HepG2 (cell line): ENCODE data around the gene NHERF2. TPM values are rescaled to one million over a fixed set of nuclear protein-coding genes. Genes with fewer than 3 reads are reported as not detected.

Source experiments
- ARNTL ChIP-seq: sonication (generic); formaldehyde crosslinking; IDR thresholded peaks from 2 replicates; pipeline ENCODE4 v1.4.0; 2020; ENCODE audit warnings: mild to moderate bottlenecking, missing genetic modification reagents
- CCDC6 ChIP-seq: sonication (generic); formaldehyde crosslinking; IDR thresholded peaks from 2 replicates; pipeline ENCODE4 v1.8.1; 2022; ENCODE audit warnings: mild to moderate bottlenecking, missing genetic modification reagents, moderate library complexity
- ELF3 ChIP-seq: IDR thresholded peaks from 2 replicates; pipeline ENCODE4 v1.6.1; 2016; ENCODE audit warnings: missing genetic modification reagents, missing compliant biosample characterization
- KLF12 ChIP-seq: sonication (generic); formaldehyde crosslinking; IDR thresholded peaks from 2 replicates; pipeline ENCODE4 v1.4.0; 2020; ENCODE audit warnings: missing genetic modification reagents, borderline replicate concordance
- KLF16 ChIP-seq, 2 experiments: sonication (generic) in 1 of 2; formaldehyde crosslinking in 1 of 2; IDR thresholded peaks; 2 replicates each; pipeline versions ENCODE4 v1.6.1 to v1.8.0; 2016 to 2023; ENCODE audit warnings: missing genetic modification reagents in 2 of 2, missing compliant biosample characterization in 1 of 2
- LCORL ChIP-seq, 2 experiments: fragments of 450-650 bp in 1 of 2; sonication (generic) in 1 of 2; formaldehyde crosslinking in 1 of 2; IDR thresholded peaks; 2 replicates each; pipeline versions ENCODE4 v1.5.0 to v1.6.1; 2017 to 2020; ENCODE audit warnings: antibody characterized with exemption in 1 of 2, missing genetic modification reagents in 1 of 2
- MAF1 ChIP-seq: sonication (generic); formaldehyde crosslinking; IDR thresholded peaks from 2 replicates; pipeline ENCODE4 v1.5.0; 2020; ENCODE audit warnings: missing genetic modification reagents, borderline replicate concordance
- MTA1 ChIP-seq: sonication (generic); formaldehyde crosslinking; IDR thresholded peaks from 2 replicates; pipeline ENCODE4 v1.4.0; 2020; ENCODE audit warnings: missing genetic modification reagents, mild to moderate bottlenecking, borderline replicate concordance
- NONO ChIP-seq, 2 experiments: fragments of 450-650 bp in 1 of 2; sonication (generic) in 1 of 2; formaldehyde crosslinking in 1 of 2; IDR thresholded peaks in 1 of 2; conservative IDR thresholded peaks in 1 of 2; 2 replicates each; pipeline versions ENCODE4 v1.6.1 to v1.8.0; 2017 to 2022; ENCODE audit warnings: mild to moderate bottlenecking in 1 of 2, missing genetic modification reagents in 1 of 2, moderate library complexity in 1 of 2
- PAWR ChIP-seq: sonication (generic); formaldehyde crosslinking; IDR thresholded peaks from 2 replicates; pipeline ENCODE4 v1.4.0; 2020; ENCODE audit warnings: missing genetic modification reagents, mild to moderate bottlenecking, borderline replicate concordance
- PHB2 ChIP-seq: fragments of 450-650 bp; IDR thresholded peaks from 2 replicates; pipeline ENCODE4 v1.6.1; 2018; ENCODE audit not compliant: partially characterized antibody
- SNAI1 ChIP-seq: sonication (generic); formaldehyde crosslinking; IDR thresholded peaks from 2 replicates; pipeline ENCODE4 v1.5.0; 2020; ENCODE audit warnings: mild to moderate bottlenecking, missing genetic modification reagents, borderline replicate concordance
- THRA ChIP-seq: sonication (generic); formaldehyde crosslinking; IDR thresholded peaks from 2 replicates; pipeline ENCODE4 v1.4.0; 2020; ENCODE audit warnings: missing genetic modification reagents, borderline replicate concordance
- XRCC5 ChIP-seq: fragments of 200-400 bp; formaldehyde crosslinking; optimal IDR thresholded peaks from 2 replicates; pipeline ENCODE3; 2017; ENCODE audit warnings: mild to moderate bottlenecking, low read length
- ZBTB1 ChIP-seq: sonication (generic); formaldehyde crosslinking; IDR thresholded peaks from 2 replicates; pipeline ENCODE4 v1.4.0; 2020; ENCODE audit warnings: missing genetic modification reagents, borderline replicate concordance
- ZFP1 ChIP-seq: IDR thresholded peaks from 2 replicates; pipeline ENCODE4 v1.6.1; 2016
- ZFP36 ChIP-seq: fragments of 150-350 bp; IDR thresholded peaks from 2 replicates; pipeline ENCODE4 v1.6.1; 2018; ENCODE audit warnings: borderline replicate concordance, low read length, low read depth; ENCODE audit not compliant: partially characterized antibody
- ZNF557 ChIP-seq: sonication (generic); formaldehyde crosslinking; IDR thresholded peaks from 2 replicates; pipeline ENCODE4 v1.4.0; 2020; ENCODE audit warnings: missing genetic modification reagents
- polyA plus RNA-seq, 8 experiments: library from polyadenylated mRNA; depleted of rRNA in 3 of 8; stranded (reverse) in 7 of 8; unstranded in 1 of 8; fragments of >200 nt; fragmentation: Illumina TruSeq in 4 of 8; extraction: Trizol in 4 of 8; gene quantifications; 2 replicates each; pipeline versions ENCODE4 v1.2.1 to v1.2.3, GENCODE V29; 2011 to 2016; ENCODE audit warnings: low read depth in 4 of 8, missing spikeins in 1 of 8, mixed read lengths in 1 of 8; ENCODE audit not compliant: insufficient read depth in 1 of 8
- total RNA-seq, 5 experiments: library from RNA; depleted of rRNA; stranded (reverse); fragments of >200 nt; fragmentation: Illumina TruSeq; extraction: Trizol; gene quantifications; 2 replicates each; pipeline ENCODE4 v1.2.3, GENCODE V29; 2016; ENCODE audit warnings: low read depth in 1 of 5
- TF ChIP-seq, protein P1 (sequence below): sonication (generic); formaldehyde crosslinking; IDR thresholded peaks from 2 replicates; pipeline ENCODE4 v1.8.1; 2022; ENCODE audit warnings: low read depth, mild to moderate bottlenecking, missing genetic modification reagents

The NHERF2 gene
- total and polyA plus RNA-seq, 2 of the 13 experiments (the other 11 are each of a cell fraction or from before 2014, with no cell fraction given), result 23.7 to 39.3 TPM

DNA sequence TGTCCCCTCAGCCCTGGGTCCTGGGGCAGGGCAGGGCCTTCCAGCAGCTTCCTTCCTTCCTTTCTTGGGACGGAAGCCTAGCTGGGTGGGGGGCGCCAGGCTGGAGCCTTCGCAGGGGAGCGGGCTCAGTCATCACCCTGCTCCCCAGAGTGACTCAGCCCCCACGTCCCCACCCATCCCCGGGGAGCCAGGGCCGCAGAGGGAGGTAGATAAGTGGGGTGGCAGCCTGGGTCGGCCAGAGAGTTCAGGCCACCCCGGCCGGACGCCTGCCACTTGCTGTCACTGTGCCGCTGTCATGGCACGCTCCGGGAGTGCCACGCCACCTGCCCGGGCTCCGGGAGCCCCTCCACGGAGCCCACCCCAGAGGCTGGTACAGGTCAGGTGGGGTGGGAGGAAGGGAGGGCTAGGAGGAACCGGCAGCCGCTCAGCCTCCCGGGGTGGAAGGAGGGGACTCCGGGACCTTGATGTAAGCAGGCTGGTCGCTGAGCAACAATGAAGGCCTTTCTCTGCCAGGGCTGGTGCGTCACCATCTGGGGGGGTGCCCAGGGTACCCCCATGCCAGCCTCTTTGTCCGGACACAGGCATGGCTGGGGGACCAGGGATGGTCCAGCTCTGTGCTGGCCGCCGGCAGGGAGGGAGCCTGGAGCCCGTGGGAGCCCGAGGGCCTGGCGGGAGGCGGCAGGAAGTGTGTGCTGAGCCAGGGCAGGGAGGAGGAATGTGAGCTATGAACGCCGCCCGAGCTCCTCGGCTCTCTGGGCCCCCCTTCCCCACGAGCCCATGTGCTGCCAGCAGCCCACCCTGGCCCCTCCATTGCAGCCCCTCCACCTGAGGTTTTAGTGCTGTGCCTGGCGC is 6.6 kb downstream of the NHERF2 start (continued):
- no peak for TF ChIP-seq NONO (IDR thresholded peaks at IDR 0.05)
- no peak for TF ChIP-seq NONO (CRISPR knock-in tag; conservative IDR thresholded peaks at IDR 0.05)
- TF ChIP-seq ARNTL (CRISPR knock-in tag), result no peak
- no peak; the same call in none of the 2 replicates for TF ChIP-seq MTA1 (CRISPR knock-in tag)
- TF ChIP-seq, protein P1, sequence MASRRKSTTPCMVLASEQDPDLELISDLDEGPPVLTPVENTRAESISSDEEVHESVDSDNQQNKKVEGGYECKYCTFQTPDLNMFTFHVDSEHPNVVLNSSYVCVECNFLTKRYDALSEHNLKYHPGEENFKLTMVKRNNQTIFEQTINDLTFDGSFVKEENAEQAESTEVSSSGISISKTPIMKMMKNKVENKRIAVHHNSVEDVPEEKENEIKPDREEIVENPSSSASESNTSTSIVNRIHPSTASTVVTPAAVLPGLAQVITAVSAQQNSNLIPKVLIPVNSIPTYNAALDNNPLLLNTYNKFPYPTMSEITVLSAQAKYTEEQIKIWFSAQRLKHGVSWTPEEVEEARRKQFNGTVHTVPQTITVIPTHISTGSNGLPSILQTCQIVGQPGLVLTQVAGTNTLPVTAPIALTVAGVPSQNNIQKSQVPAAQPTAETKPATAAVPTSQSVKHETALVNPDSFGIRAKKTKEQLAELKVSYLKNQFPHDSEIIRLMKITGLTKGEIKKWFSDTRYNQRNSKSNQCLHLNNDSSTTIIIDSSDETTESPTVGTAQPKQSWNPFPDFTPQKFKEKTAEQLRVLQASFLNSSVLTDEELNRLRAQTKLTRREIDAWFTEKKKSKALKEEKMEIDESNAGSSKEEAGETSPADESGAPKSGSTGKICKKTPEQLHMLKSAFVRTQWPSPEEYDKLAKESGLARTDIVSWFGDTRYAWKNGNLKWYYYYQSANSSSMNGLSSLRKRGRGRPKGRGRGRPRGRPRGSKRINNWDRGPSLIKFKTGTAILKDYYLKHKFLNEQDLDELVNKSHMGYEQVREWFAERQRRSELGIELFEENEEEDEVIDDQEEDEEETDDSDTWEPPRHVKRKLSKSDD, result no peak
- TF ChIP-seq KLF16 (CRISPR knock-in tag; IDR thresholded peaks at IDR 0.05), result no peak
- TF ChIP-seq LCORL (IDR thresholded peaks at IDR 0.05), result no peak
- TF ChIP-seq LCORL (CRISPR knock-in tag; IDR thresholded peaks at IDR 0.05), result peak; percentile 51; the same call in 1 of the 2 replicates
- TF ChIP-seq SNAI1 (CRISPR knock-in tag), result no peak
- TF ChIP-seq MAF1 (CRISPR knock-in tag), result no peak
- no peak for TF ChIP-seq ZNF557 (CRISPR knock-in tag)
- no peak for TF ChIP-seq CCDC6 (CRISPR knock-in tag)
- TF ChIP-seq ZFP36, result no peak
- TF ChIP-seq THRA, result no peak
- TF ChIP-seq PAWR (CRISPR knock-in tag), result no peak
- TF ChIP-seq PHB2, result no peak
- TF ChIP-seq ZFP1 (CRISPR knock-in tag), result no peak
- TF ChIP-seq ELF3 (CRISPR knock-in tag), result no peak
- no peak for TF ChIP-seq KLF12
- TF ChIP-seq ZBTB1, result no peak
- TF ChIP-seq XRCC5, result no peak
